A673 (cell line): ENCODE measurements around the gene UNC13B. TPM values are rescaled to one million over a fixed set of nuclear protein-coding genes. Genes with fewer than 3 reads are reported as not detected.

Experiments
- BruUV-seq: library from RNA; stranded (reverse); fragments of 400-500 nt; replicated peaks from 2 replicates; lab custom pipeline; 2021; lab: Mats Ljungman, UMichigan
- CTCF ChIA-PET: fragments of 300-600 bp; sonication (Branson Sonifier 250); formaldehyde crosslinking; loops from one replicate; lab custom pipeline; 2022; ENCODE audit warnings: antibody characterized with exemption; lab: Charles Lee
- POLR2A ChIA-PET: fragments of 300-600 bp; sonication (Branson Sonifier 250); formaldehyde crosslinking; loops from one replicate; lab custom pipeline; 2022; ENCODE audit warnings: antibody characterized with exemption; ENCODE audit not compliant: low non-redundant PET; lab: Charles Lee
- DNase-seq: peaks from one replicate; pipeline ENCODE4 v3.0.0-alpha.2; 2015; ENCODE audit warnings: low spot score
- H3K27ac ChIP-seq: fragments of 200-600 bp; sonication (generic); 2 replicates; pipeline ENCODE4 v1.5.1; 2016; ENCODE audit warnings: mixed run types, low read depth, mild to moderate bottlenecking, mixed read lengths, antibody characterized with exemption, low read length; ENCODE audit not compliant: poor library complexity, severe bottlenecking
- H3K27me3 ChIP-seq: fragments of 200-600 bp; sonication (generic); replicated peaks from 2 replicates; pipeline ENCODE4 v1.6.1; 2017; ENCODE audit warnings: mixed run types, low read depth, mild to moderate bottlenecking, mixed read lengths, antibody characterized with exemption, low read length; ENCODE audit not compliant: insufficient read depth, poor library complexity
- H3K36me3 ChIP-seq: fragments of 200-600 bp; sonication (generic); 2 replicates; pipeline ENCODE4 v1.6.1; 2016; ENCODE audit warnings: mixed run types, mild to moderate bottlenecking, mixed read lengths, antibody characterized with exemption, low read length; ENCODE audit not compliant: insufficient read depth, poor library complexity, severe bottlenecking
- H3K4me1 ChIP-seq: fragments of 200-600 bp; sonication (generic); 2 replicates; pipeline ENCODE4 v1.6.1; 2017; ENCODE audit warnings: mixed run types, mild to moderate bottlenecking, mixed read lengths, antibody characterized with exemption, low read length; ENCODE audit not compliant: insufficient read depth, poor library complexity, severe bottlenecking
- H3K4me3 ChIP-seq: fragments of 200-600 bp; sonication (generic); 2 replicates; pipeline ENCODE4 v1.5.1; 2016; ENCODE audit warnings: low read depth, mixed run types, mild to moderate bottlenecking, mixed read lengths, low read length; ENCODE audit not compliant: poor library complexity, severe bottlenecking
- H3K9me3 ChIP-seq: fragments of 200-600 bp; sonication (generic); 2 replicates; pipeline ENCODE4 v1.6.1; 2016; ENCODE audit warnings: mixed run types, low read depth, mild to moderate bottlenecking, mixed read lengths, antibody characterized with exemption, low read length; ENCODE audit not compliant: poor library complexity, severe bottlenecking
- EZH2 ChIP-seq: fragments of 200-600 bp; sonication (generic); IDR thresholded peaks from 2 replicates; pipeline ENCODE4 v1.6.1; 2017; ENCODE audit warnings: borderline replicate concordance, low read depth, mild to moderate bottlenecking, mixed read lengths, antibody characterized with exemption, low read length; ENCODE audit not compliant: poor library complexity, severe bottlenecking
- intact Hi-C: fragments of 100-400 bp; cut with micrococcal nuclease; formaldehyde crosslinking; loops from one replicate; pipeline ENCODE4 v1.10.0; 2022; ENCODE audit not compliant: unreplicated experiment
- total RNA-seq: library from RNA; stranded (reverse); gene quantifications from 2 replicates; pipeline ENCODE4 v1.2.3, GENCODE V29; 2021
- TF ChIP-seq, protein P1 (sequence below): fragments of 300-800, 200-600 bp; sonication (generic); conservative IDR thresholded peaks from 2 replicates; pipeline ENCODE4 v1.5.1; 2017; ENCODE audit warnings: low read depth, mild to moderate bottlenecking, antibody characterized with exemption, low read length, moderate library complexity, mixed read lengths

Gene UNC13B
- total RNA-seq, 1 experiment from 2014 or later, result 19.8 TPM

DNA sequence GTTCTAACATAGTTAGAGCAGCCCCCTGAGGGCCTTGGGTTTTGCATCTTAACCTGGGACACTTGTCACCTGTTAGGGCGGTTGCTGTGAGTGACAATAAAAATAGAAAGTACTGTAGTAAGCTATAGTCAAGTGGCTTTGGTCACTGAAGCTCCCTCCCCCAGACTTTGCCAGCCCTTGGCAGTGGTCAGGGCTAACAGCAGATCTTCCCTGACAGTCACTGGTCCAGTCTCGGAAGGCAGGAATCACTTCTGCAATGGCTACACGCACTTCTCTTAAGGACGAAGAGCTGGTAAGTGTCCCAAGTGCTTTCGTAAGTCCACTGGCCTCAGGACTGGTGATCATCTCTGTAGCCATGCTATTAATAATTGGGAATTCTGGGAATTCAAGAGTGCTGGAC, 213.1 kb downstream of the UNC13B start:
- ChIA-PET POLR2A (no interaction called here), CTCF (no interaction called here)
- intact Hi-C loops, result no loop called here
- no peak for DNase-seq
- Histone ChIP-seq H3K9me3 (no peaks in the 10 kb centered on the region), H3K4me1 (no peaks in the 10 kb centered on the region), H3K4me3 (no peak overlapping the region), H3K27ac (no peak overlapping the region), H3K27me3 (no peaks in the 10 kb centered on the region), H3K36me3 (no peaks in the 10 kb centered on the region)
- BruUV-seq, result no TSS peak
- TF ChIP-seq, protein P1, sequence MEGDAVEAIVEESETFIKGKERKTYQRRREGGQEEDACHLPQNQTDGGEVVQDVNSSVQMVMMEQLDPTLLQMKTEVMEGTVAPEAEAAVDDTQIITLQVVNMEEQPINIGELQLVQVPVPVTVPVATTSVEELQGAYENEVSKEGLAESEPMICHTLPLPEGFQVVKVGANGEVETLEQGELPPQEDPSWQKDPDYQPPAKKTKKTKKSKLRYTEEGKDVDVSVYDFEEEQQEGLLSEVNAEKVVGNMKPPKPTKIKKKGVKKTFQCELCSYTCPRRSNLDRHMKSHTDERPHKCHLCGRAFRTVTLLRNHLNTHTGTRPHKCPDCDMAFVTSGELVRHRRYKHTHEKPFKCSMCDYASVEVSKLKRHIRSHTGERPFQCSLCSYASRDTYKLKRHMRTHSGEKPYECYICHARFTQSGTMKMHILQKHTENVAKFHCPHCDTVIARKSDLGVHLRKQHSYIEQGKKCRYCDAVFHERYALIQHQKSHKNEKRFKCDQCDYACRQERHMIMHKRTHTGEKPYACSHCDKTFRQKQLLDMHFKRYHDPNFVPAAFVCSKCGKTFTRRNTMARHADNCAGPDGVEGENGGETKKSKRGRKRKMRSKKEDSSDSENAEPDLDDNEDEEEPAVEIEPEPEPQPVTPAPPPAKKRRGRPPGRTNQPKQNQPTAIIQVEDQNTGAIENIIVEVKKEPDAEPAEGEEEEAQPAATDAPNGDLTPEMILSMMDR, result no peak
- no peak for TF ChIP-seq EZH2

DNA sequence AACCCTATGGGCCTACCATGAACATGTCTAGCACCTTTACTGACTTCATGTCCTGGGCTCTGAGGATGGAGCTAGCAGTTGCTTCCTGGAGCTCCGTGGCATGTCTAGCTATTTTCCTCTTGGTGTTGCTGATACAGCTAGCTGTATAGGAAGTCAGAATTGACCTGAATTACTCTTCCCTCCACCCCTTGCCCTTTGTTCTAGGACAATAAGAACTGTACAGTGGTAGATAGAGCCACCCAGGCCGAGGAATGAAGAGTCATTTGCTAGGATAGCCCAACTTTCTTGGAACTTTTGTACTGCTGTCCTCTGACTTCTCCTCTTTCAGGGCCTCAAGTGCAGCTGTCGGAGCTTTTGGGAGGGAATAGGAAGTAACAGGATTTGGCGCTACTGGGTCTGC, 218.2 kb downstream of the UNC13B start:
- ChIA-PET POLR2A (interaction anchor here (0.6 kb wide), 1 partner anchor 313 kb away, joined by 8 read pairs; no protein-coding TSS in a partner anchor), CTCF (no interaction called here)
- BruUV-seq, result no TSS peak
- H3K27me3 ChIP-seq, result no peaks in the 10 kb centered on the region
- H3K4me1 ChIP-seq, result no peaks in the 10 kb centered on the region
- no peak overlapping the region for H3K27ac ChIP-seq
- intact Hi-C loops, result loop anchor here (10.0 kb wide), 1 partner anchor 265 kb away; the partner anchor contains the start of gene ATOSB
- DNase-seq, result no peak
- TF ChIP-seq EZH2, result no peak
- H3K4me3 ChIP-seq, result no peak overlapping the region
- no peaks in the 10 kb centered on the region for H3K9me3 ChIP-seq
- no peaks in the 10 kb centered on the region for H3K36me3 ChIP-seq

DNA sequence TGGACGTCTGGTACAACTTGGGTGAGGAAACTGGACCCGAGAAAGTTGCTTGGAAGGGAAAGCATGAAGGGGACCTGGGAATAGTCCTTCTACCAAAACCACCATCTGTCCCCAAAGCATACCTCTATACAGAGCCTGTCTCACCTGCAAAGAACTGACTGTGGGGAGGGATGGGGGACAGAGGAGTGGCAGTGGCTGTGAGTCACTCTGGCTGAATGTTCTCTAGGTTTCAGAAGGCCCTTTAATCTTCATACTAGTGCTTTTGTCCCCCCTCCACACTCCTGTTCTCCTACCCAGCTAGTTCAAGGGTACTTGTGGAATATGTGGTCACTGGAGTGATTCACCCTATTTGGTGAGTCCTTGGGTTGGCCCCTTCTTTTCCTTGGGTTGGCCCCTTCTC, 218.8 kb downstream of the UNC13B start:
- H3K36me3 ChIP-seq, result no peaks in the 10 kb centered on the region
- ChIA-PET CTCF (no interaction called here), POLR2A (no interaction called here)
- no peak overlapping the region for H3K4me3 ChIP-seq
- H3K27ac ChIP-seq, result no peak overlapping the region
- BruUV-seq, result no TSS peak
- H3K4me1 ChIP-seq, result no peaks in the 10 kb centered on the region
- no peaks in the 10 kb centered on the region for H3K27me3 ChIP-seq
- intact Hi-C loops, result loop anchor here (10.0 kb wide), 1 partner anchor 266 kb away; the partner anchor contains the start of gene ATOSB
- no peak for DNase-seq
- no peak for TF ChIP-seq EZH2
- TF ChIP-seq, protein P1, result no peak
- no peaks in the 10 kb centered on the region for H3K9me3 ChIP-seq

DNA sequence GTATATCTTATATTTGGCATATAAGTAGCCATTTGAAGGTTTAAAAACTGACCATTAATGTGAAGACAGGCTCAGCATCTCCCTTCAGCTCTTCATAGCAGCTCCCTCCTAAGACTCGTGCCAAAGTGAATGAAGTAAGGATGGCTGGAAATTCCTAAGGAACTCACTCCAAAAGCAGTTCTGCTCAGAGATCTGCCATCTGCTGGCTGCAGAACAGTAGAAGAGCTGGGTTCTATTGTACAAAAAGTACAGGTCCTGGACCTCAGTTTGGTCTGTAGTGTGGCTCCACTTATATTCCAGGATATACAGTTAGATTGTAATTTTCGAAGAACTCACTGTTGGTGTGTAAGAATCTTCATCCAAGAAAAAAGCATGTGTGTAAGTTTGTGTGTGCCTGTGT, 223.2 kb downstream of the UNC13B start:
- no peak for DNase-seq
- H3K36me3 ChIP-seq, result no peaks in the 10 kb centered on the region

More for the DNA sequence above, 223.2 kb downstream of the UNC13B start:
- no peak for TF ChIP-seq EZH2
- TF ChIP-seq, protein P1, result peak; percentile 38; the same call in 1 of the 2 replicates
- Histone ChIP-seq H3K27ac (no peak overlapping the region), H3K9me3 (no peaks in the 10 kb centered on the region), H3K4me1 (peaks cover 14% of the 10 kb centered on the region), H3K27me3 (no peaks in the 10 kb centered on the region), H3K4me3 (no peak overlapping the region)
- intact Hi-C loops, result loop anchor here (10.0 kb wide), 1 partner anchor 270 kb away; the partner anchor contains the start of gene ATOSB
- ChIA-PET POLR2A (interaction anchor here (0.7 kb wide), 1 partner anchor 57 kb away, joined by 3 read pairs; no protein-coding TSS in a partner anchor), CTCF (no interaction called here)
- BruUV-seq, result no TSS peak
